Measurements from ENCODE around the gene CCDC12.
A peak's percentile ranks its signal among the peaks of the same experiment; 100 is the strongest.

DNA sequence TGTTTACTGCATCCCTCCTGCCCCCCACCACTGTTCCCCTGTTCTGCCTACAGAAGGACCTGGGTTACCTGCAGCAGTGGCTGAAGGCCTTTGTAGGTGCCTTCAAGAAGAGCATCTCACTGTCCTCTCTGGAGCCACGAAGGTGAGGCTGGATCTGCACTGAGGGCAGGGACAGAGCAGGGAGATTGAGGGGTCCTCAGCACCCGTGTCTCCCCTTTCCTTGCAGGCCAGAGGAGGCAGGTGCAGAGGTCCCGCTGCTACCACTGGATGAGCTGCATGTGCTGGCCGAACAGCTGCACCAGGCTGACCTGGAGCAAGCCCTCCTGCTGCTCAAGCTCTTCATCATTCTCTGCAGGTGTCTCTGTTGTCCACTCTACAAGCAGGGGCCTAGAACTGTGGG is 12.1 kb upstream of the CCDC12 start:
- peak; percentile 68; the same call in 1 of the 2 replicates for TF ChIP-seq HDGF (IDR thresholded peaks at IDR 0.05)
- TF ChIP-seq, protein P1, sequence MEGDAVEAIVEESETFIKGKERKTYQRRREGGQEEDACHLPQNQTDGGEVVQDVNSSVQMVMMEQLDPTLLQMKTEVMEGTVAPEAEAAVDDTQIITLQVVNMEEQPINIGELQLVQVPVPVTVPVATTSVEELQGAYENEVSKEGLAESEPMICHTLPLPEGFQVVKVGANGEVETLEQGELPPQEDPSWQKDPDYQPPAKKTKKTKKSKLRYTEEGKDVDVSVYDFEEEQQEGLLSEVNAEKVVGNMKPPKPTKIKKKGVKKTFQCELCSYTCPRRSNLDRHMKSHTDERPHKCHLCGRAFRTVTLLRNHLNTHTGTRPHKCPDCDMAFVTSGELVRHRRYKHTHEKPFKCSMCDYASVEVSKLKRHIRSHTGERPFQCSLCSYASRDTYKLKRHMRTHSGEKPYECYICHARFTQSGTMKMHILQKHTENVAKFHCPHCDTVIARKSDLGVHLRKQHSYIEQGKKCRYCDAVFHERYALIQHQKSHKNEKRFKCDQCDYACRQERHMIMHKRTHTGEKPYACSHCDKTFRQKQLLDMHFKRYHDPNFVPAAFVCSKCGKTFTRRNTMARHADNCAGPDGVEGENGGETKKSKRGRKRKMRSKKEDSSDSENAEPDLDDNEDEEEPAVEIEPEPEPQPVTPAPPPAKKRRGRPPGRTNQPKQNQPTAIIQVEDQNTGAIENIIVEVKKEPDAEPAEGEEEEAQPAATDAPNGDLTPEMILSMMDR (IDR thresholded peaks at IDR 0.05 in 2 of 3, conservative IDR thresholded peaks at IDR 0.05 in 1 of 3; ENCODE audit: insufficient read depth in 2 of 3, low read depth in 1 of 3, low read length in 3 of 3): no peak
- no peak for TF ChIP-seq ZFX (CRISPR knock-in tag; IDR thresholded peaks at IDR 0.05)
- no peak for TF ChIP-seq ZNF121 (CRISPR knock-in tag; conservative IDR thresholded peaks at IDR 0.05)
- TF ChIP-seq EZH2 (IDR thresholded peaks at IDR 0.05; ENCODE audit: borderline replicate concordance, low read depth, low read length): no peak
- no peak for TF ChIP-seq ZNF408 (CRISPR knock-in tag; IDR thresholded peaks at IDR 0.05; ENCODE audit: low read depth)
- TF ChIP-seq LARP7 (IDR thresholded peaks at IDR 0.05): no peak
- TF ChIP-seq RFX1 (IDR thresholded peaks at IDR 0.05): no peak
- TF ChIP-seq, protein P2, sequence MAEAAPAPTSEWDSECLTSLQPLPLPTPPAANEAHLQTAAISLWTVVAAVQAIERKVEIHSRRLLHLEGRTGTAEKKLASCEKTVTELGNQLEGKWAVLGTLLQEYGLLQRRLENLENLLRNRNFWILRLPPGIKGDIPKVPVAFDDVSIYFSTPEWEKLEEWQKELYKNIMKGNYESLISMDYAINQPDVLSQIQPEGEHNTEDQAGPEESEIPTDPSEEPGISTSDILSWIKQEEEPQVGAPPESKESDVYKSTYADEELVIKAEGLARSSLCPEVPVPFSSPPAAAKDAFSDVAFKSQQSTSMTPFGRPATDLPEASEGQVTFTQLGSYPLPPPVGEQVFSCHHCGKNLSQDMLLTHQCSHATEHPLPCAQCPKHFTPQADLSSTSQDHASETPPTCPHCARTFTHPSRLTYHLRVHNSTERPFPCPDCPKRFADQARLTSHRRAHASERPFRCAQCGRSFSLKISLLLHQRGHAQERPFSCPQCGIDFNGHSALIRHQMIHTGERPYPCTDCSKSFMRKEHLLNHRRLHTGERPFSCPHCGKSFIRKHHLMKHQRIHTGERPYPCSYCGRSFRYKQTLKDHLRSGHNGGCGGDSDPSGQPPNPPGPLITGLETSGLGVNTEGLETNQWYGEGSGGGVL (CRISPR knock-in tag; IDR thresholded peaks at IDR 0.05): no peak
- TF ChIP-seq ZNF12 (CRISPR knock-in tag; IDR thresholded peaks at IDR 0.05): no peak
- TF ChIP-seq, protein P3, sequence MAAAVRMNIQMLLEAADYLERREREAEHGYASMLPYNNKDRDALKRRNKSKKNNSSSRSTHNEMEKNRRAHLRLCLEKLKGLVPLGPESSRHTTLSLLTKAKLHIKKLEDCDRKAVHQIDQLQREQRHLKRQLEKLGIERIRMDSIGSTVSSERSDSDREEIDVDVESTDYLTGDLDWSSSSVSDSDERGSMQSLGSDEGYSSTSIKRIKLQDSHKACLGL (CRISPR knock-in tag; IDR thresholded peaks at IDR 0.05; ENCODE audit: borderline replicate concordance, poor library complexity, severe bottlenecking): no peak
- no peak for TF ChIP-seq TARDBP (IDR thresholded peaks at IDR 0.05)
- no peak for TF ChIP-seq ZNF140 (CRISPR knock-in tag; IDR thresholded peaks at IDR 0.05)
